GM12878 (cell line): ENCODE results near the gene TNFAIP1. TPM values are rescaled to one million over a fixed set of nuclear protein-coding genes. Genes with fewer than 3 reads are reported as not detected.

Source experiments
- ATAC-seq: fragments of 200-7000 bp; cut with Tn5 transposase; 3 replicates; pipeline ENCODE4 v1.9.1; 2020; ENCODE audit warnings: mild to moderate bottlenecking, moderate library complexity
- BruUV-seq: library from RNA; stranded (reverse); fragments of 400-500 nt; replicated peaks from 2 replicates; lab custom pipeline; 2021; lab: Mats Ljungman, UMichigan
- CTCF ChIA-PET: fragments of 300-600 bp; sonication (Branson Sonifier 250); formaldehyde crosslinking; extraction: SDS; loops from one replicate; lab custom pipeline; 2021; ENCODE audit warnings: inconsistent platforms; lab: Yijun Ruan, JAX
- POLR2A ChIA-PET: fragments of 350-600 bp; formaldehyde crosslinking; extraction: SDS; loops from one replicate; lab custom pipeline; 2021; ENCODE audit warnings: inconsistent platforms; lab: Charles Lee
- RAD21 ChIA-PET: fragments of 300-600 bp; sonication (Branson Sonifier 250); formaldehyde crosslinking; loops from one replicate; lab custom pipeline; 2023; ENCODE audit warnings: antibody characterized with exemption; ENCODE audit not compliant: unreplicated experiment; lab: Charles Lee
- SMC1A ChIA-PET: fragments of 300-600 bp; sonication (Branson Sonifier 250); formaldehyde crosslinking; loops from one replicate; lab custom pipeline; 2023; ENCODE audit not compliant: unreplicated experiment, uncharacterized antibody; lab: Charles Lee
- DNase-seq: peaks from one replicate; pipeline ENCODE4 v3.0.0-alpha.2; 2011; ENCODE audit warnings: low read depth, low spot score
- FAIRE-seq: peaks from 3 replicates; lab custom pipeline; 2011; peaks lifted over from hg19 to GRCh38; lab: Jason Lieb, UNC
- H2AFZ ChIP-seq: 2 replicates; pipeline ENCODE4 v1.6.0; 2011; ENCODE audit warnings: low read depth, low read length, control low read depth; ENCODE audit not compliant: control insufficient read depth
- H3K27ac ChIP-seq: 2 replicates; pipeline ENCODE4 v1.5.1; 2011; ENCODE audit warnings: control low read depth; ENCODE audit not compliant: control insufficient read depth, insufficient read depth
- H3K27me3 ChIP-seq, 2 experiments: replicated peaks in 1 of 2; 2 replicates each; pipeline versions ENCODE4 v1.6.0 to v1.6.1; 2011; ENCODE audit warnings: low read length in 1 of 2; ENCODE audit not compliant: control insufficient read depth in 2 of 2, insufficient read depth in 2 of 2
- H3K36me3 ChIP-seq, 2 experiments: 2 replicates each; pipeline ENCODE4 v1.5.1; 2011; ENCODE audit warnings: low read length in 1 of 2; ENCODE audit not compliant: control insufficient read depth in 2 of 2, insufficient read depth in 2 of 2
- H3K4me1 ChIP-seq: 2 replicates; pipeline ENCODE4 v1.6.1; 2011; ENCODE audit warnings: mild to moderate bottlenecking, low read length, moderate library complexity, mixed read lengths; ENCODE audit not compliant: control insufficient read depth, insufficient read depth
- H3K4me2 ChIP-seq: 2 replicates; pipeline ENCODE4 v1.6.0; 2011; ENCODE audit warnings: control low read depth; ENCODE audit not compliant: control insufficient read depth, insufficient read depth
- H3K4me3 ChIP-seq: fragments of 200-600 bp; sonication (generic); 2 replicates; pipeline ENCODE4 v1.5.1; 2016
- H3K79me2 ChIP-seq: 2 replicates; pipeline ENCODE4 v1.6.0; 2011; ENCODE audit warnings: low read length; ENCODE audit not compliant: control insufficient read depth, insufficient read depth
- H3K9ac ChIP-seq: 2 replicates; pipeline ENCODE4 v1.8.0; 2011; ENCODE audit warnings: low read length, control low read depth, mixed read lengths; ENCODE audit not compliant: control insufficient read depth, insufficient read depth
- H3K9me3 ChIP-seq: replicated peaks from 3 replicates; pipeline ENCODE4 v1.5.1; 2011; ENCODE audit warnings: mild to moderate bottlenecking, low read length; ENCODE audit not compliant: control insufficient read depth, insufficient read depth
- H4K20me1 ChIP-seq: 2 replicates; pipeline ENCODE4 v1.6.0; 2011; ENCODE audit not compliant: control insufficient read depth, insufficient read depth
- CHD1 ChIP-seq: IDR thresholded peaks from 2 replicates; pipeline ENCODE4 v1.6.1; 2012; ENCODE audit warnings: low read depth, low read length, improper control_type of control experiment
- KDM1A ChIP-seq: fragments of 200-600 bp; sonication (generic); IDR thresholded peaks from 2 replicates; pipeline ENCODE4 v1.6.1; 2016; ENCODE audit warnings: borderline replicate concordance
- NFYB ChIP-seq: IDR thresholded peaks from 2 replicates; pipeline ENCODE4 v1.6.1; 2011; ENCODE audit warnings: low read depth, mild to moderate bottlenecking, low read length, improper control_type of control experiment, moderate library complexity; ENCODE audit not compliant: insufficient read depth
- POLR2A ChIP-seq: IDR thresholded peaks from 2 replicates; pipeline ENCODE4 v1.6.1; 2011; ENCODE audit warnings: low read depth, mild to moderate bottlenecking, low read length
- SMC3 ChIP-seq: IDR thresholded peaks from 2 replicates; pipeline ENCODE4 v1.6.1; 2011; ENCODE audit warnings: low read length, improper control_type of control experiment, borderline replicate concordance
- WGBS: methylation state at CpG from one replicate; pipeline ENCODE4 v1.1.6; 2016; ENCODE audit warnings: low lambda C conversion rate; ENCODE audit not compliant: insufficient replicate concordance, insufficient coverage; ENCODE audit errors: missing lambda C conversion rate; 5-methylcytosine and 5-hydroxymethylcytosine counted together
- in situ Hi-C: fragments of 300-500 bp; cut with MboI; formaldehyde crosslinking; loops from 9 replicates; pipeline ENCODE4 v1.14.3; 2018; ENCODE audit warnings: mixed read lengths
- intact Hi-C: fragments of 100-400 bp; cut with micrococcal nuclease; formaldehyde crosslinking; loops from one replicate; pipeline ENCODE4 v1.14.2; 2022; ENCODE audit not compliant: unreplicated experiment
- polyA plus RNA-seq, 11 experiments: library from polyadenylated mRNA; depleted of rRNA in 4 of 11; unstranded in 6 of 11; stranded (reverse) in 5 of 11; fragments of >200 nt; fragmentation: Nextera tagmentation in 4 of 11; fragmentation: Illumina TruSeq in 1 of 11; extraction: Ambion mirVana in 4 of 11; extraction: Trizol in 1 of 11; gene quantifications; 1 replicate in 1 of 11; 2 replicates in 10 of 11; pipeline versions ENCODE4 v1.2.1 to v1.2.3, GENCODE V29; 2011 to 2016; ENCODE audit warnings: inconsistent platforms in 2 of 11, missing spikeins in 2 of 11, low read depth in 1 of 11
- total RNA-seq, 4 experiments: library from RNA; depleted of rRNA in 3 of 4; stranded (reverse); fragments of >200 nt in 3 of 4; fragmentation: Illumina TruSeq in 1 of 4; extraction: Trizol in 1 of 4; gene quantifications; 2 replicates each; pipeline versions ENCODE4 v1.2.1 to v1.2.3, GENCODE V29; 2013 to 2021

Gene TNFAIP1
- total and polyA plus RNA-seq, 10 of the 15 experiments (the other 5 are each of a cell fraction or from before 2014, with no cell fraction given): 1.8 to 16.9 (median 11.7) TPM

DNA sequence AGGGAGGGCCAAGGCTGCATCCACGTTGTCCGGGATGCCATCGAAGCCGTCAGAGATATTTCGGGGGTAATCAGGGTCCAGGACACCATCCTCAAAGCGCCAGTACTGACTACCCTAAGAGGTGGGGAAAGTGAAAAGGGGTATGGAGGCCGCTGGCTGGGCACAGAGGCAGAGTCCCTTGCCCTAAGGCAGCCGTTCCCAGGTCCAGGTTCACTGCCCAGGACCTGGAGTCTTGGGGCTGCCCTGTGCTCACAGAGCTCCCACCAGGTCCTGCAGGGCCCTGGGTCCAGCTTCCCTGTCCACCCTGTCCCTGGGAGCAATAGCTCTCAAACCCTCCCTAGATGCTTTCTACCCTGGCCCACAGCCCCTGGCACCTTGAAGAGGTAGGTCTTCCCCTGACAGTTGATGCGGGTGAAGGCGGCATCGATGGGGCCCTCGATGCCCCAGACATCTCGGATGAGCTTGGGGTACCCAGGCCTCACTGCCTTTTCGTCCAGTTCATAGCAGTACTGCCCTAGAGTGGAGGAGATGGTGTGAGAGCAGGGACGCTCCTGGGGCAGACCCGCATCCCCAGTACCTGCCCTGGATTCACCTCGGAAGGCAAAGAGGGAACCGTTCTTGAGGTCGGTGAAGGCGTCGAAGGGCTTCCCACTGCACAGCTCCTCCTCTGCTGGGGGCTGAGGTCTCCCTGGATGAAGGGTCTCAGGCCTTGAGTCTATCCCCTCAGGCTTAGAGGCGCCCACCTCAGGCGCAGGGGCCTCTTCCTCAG, 33.5 kb downstream of the TNFAIP1 start:
- FAIRE-seq (no peak), DNase-seq (no peak), ATAC-seq (no peak)
- in situ Hi-C loops: no loop called here
- H3K79me2 ChIP-seq: peaks cover 2% of the 10 kb centered on the region; the same call in 1 of the 2 replicates
- H3K4me3 ChIP-seq: no peak overlapping the region
- H4K20me1 ChIP-seq: peaks cover 3% of the 10 kb centered on the region; the same call in 1 of the 2 replicates
- ChIA-PET POLR2A (interaction anchor here (2.1 kb wide), 1 partner anchor 12 kb away, joined by 8 read pairs; the partner anchor contains the start of gene POLDIP2), RAD21 (no interaction called here), SMC1A (interaction anchor here (0.9 kb wide), 1 partner anchor 11 kb away, joined by 4 read pairs; the partner anchor contains the start of gene POLDIP2), CTCF (interaction anchor here (1.2 kb wide), 1 partner anchor 48 kb away, joined by 4 read pairs; no protein-coding TSS in a partner anchor)
- intact Hi-C loops: no loop called here
- H2AFZ ChIP-seq: no peak overlapping the region
- peaks cover 7% of the 10 kb centered on the region for H3K4me1 ChIP-seq
- 88% methylated on average over 23 of the region's 23 CpGs for WGBS
- H3K9ac ChIP-seq: no peak overlapping the region
- no peaks in the 10 kb centered on the region for H3K27me3 ChIP-seq
- TF ChIP-seq KDM1A (no peak), POLR2A (peak; percentile 15; the same call in 1 of the 2 replicates), NFYB (no peak), SMC3 (no peak)
- no peaks in the 10 kb centered on the region; a peak in 1 of 4 replicates for H3K36me3 ChIP-seq
- BruUV-seq: no TSS peak
- H3K27ac ChIP-seq: no peak overlapping the region
- no peaks in the 10 kb centered on the region for H3K9me3 ChIP-seq
- H3K4me2 ChIP-seq: no peak overlapping the region

DNA sequence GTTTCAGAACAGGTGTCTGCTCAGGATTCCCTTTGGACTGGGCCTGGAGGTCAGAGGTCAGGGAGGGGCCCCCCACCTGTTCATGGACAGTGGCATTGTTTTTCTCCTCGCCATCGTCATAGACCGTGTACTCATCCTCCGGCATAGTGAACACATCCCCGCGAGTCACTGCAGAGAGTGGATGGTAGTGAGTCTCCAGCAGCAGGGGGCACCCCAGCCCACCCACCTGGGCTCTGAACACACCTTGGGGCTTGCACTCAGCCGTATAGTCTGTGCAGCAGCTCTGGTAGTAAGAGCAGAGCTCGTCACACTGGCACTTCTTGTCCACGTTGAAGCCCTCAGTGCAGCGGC, 34.1 kb downstream of the TNFAIP1 start:
- no peak overlapping the region for H3K9ac ChIP-seq
- H3K79me2 ChIP-seq: peaks cover 2% of the 10 kb centered on the region; the same call in 1 of the 2 replicates
- H4K20me1 ChIP-seq: peaks cover 3% of the 10 kb centered on the region; the same call in 1 of the 2 replicates
- FAIRE-seq (no peak), DNase-seq (no peak), ATAC-seq (no peak)
- peaks cover 7% of the 10 kb centered on the region for H3K4me1 ChIP-seq
- H3K27me3 ChIP-seq: no peaks in the 10 kb centered on the region
- no peak overlapping the region for H3K4me3 ChIP-seq
- TF ChIP-seq CHD1: no peak
- ChIA-PET SMC1A (interaction anchor here (1.2 kb wide), 1 partner anchor 114 kb away, joined by 3 read pairs; no protein-coding TSS in a partner anchor), CTCF (interaction anchor here (1.2 kb wide), 1 partner anchor 47 kb away, joined by 4 read pairs; no protein-coding TSS in a partner anchor), RAD21 (no interaction called here), POLR2A (interaction anchor here (1.2 to 2.1 kb wide), 2 partner anchors 12 to 239 kb away, joined by 3 to 8 read pairs; partner anchors contain the start of gene POLDIP2)
- BruUV-seq: no TSS peak
- in situ Hi-C loops: loop anchor here (10.0 kb wide), 1 partner anchor 175 kb away; no protein-coding TSS in a partner anchor
- WGBS: 96% methylated on average over 9 of the region's 10 CpGs
- intact Hi-C loops: loop anchor here (10.0 kb wide), 2 partner anchors 65 to 175 kb away; no protein-coding TSS in a partner anchor
- no peak overlapping the region for H2AFZ ChIP-seq
- no peak overlapping the region for H3K4me2 ChIP-seq
- no peak overlapping the region for H3K27ac ChIP-seq
- no peaks in the 10 kb centered on the region for H3K9me3 ChIP-seq
- H3K36me3 ChIP-seq: no peaks in the 10 kb centered on the region
